ENCODE data around the gene HEATR9.

DNA sequence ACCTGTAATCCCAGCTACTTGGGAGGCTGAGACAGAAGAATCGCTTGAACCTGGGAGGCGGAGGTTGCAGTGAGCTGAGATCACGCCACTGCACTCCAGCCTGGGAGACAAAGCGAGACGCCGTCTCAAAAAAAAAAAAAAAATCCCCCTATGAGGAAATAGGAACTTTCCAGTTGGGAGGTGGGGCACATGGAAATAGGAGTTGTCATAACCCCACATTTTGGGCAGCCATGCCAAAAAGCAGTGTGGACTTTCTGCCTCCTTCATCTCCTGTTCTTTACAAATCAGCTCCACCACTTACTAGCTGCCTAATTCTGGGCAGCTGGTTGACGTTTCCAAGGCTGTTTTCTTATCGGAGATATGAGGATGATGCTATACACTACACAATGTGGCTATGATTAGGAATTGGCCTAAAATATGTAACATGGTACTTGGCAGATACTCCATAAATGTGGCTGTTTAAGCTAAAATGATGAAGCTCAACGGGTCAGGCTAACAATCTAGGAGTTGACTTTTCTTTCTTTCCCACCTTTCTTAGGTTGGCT is 33.0 kb upstream of the HEATR9 start:
- no peak for TF ChIP-seq YY1 (IDR thresholded peaks at IDR 0.05; ENCODE audit: insufficient read depth, insufficient read length)
- no peak for TF ChIP-seq ZNF274 (IDR thresholded peaks at IDR 0.05; ENCODE audit: low read depth, low read length)
- no peak for TF ChIP-seq SUZ12 (IDR thresholded peaks at IDR 0.05; ENCODE audit: extremely low read depth, insufficient read depth, insufficient read length)
